ENCODE results near the gene ETV1. TPM values are rescaled to one million over a fixed set of nuclear protein-coding genes. Genes with fewer than 3 reads are reported as not detected.
A peak's percentile ranks its signal among the peaks of the same experiment; 100 is the strongest.

The ETV1 gene
- total RNA-seq, 1 donor from 2014 or later: 0.26 TPM

- TF ChIP-seq CTCF (IDR thresholded peaks at IDR 0.05; ENCODE audit: insufficient read depth, low read length, severe bottlenecking): no peak
- Histone ChIP-seq H3K27me3 (ENCODE audit: control insufficient read depth, insufficient read depth, low read length) (no peaks in the 10 kb centered on the region), H3K36me3 (ENCODE audit: control insufficient read depth, insufficient read depth, low read length) (no peaks in the 10 kb centered on the region), H3K4me3 (ENCODE audit: low read depth, low read length) (no peak overlapping the region)
- DNase-seq (ENCODE audit: low read depth) (peak; percentile 35), FAIRE-seq (no peak)
Measured at GRCh38 chr7:13852281-13852968, 137.0 kb downstream of the ETV1 start.

- no peak for FAIRE-seq
- no peak for DNase-seq (ENCODE audit: low read depth)
- H3K4me3 ChIP-seq (ENCODE audit: low read depth, low read length): no peak overlapping the region
- H3K27me3 ChIP-seq (ENCODE audit: control insufficient read depth, insufficient read depth, low read length): no peaks in the 10 kb centered on the region
- no peaks in the 10 kb centered on the region for H3K36me3 ChIP-seq (ENCODE audit: control insufficient read depth, insufficient read depth, low read length)
- no peak for TF ChIP-seq CTCF (IDR thresholded peaks at IDR 0.05; ENCODE audit: insufficient read depth, low read length, severe bottlenecking)
Measured at GRCh38 chr7:13851736-13852135, 137.7 kb downstream of the ETV1 start.

GRCh38 chr7:13850185-13850752 lies 139.2 kb downstream of the ETV1 start:
- DNase-seq (ENCODE audit: low read depth): peak; percentile 98
- Histone ChIP-seq H3K36me3 (ENCODE audit: control insufficient read depth, insufficient read depth, low read length) (no peaks in the 10 kb centered on the region), H3K27me3 (ENCODE audit: control insufficient read depth, insufficient read depth, low read length) (no peaks in the 10 kb centered on the region), H3K4me3 (ENCODE audit: low read depth, low read length) (no peak overlapping the region)
- TF ChIP-seq CTCF (IDR thresholded peaks at IDR 0.05; ENCODE audit: insufficient read depth, low read length, severe bottlenecking): no peak
- peak; percentile 93 for FAIRE-seq

GRCh38 chr7:13849163-13849892 lies 140.1 kb downstream of the ETV1 start:
- FAIRE-seq: no peak
- Histone ChIP-seq H3K4me3 (ENCODE audit: low read depth, low read length) (no peak overlapping the region), H3K36me3 (ENCODE audit: control insufficient read depth, insufficient read depth, low read length) (no peaks in the 10 kb centered on the region), H3K27me3 (ENCODE audit: control insufficient read depth, insufficient read depth, low read length) (no peaks in the 10 kb centered on the region)
- TF ChIP-seq CTCF (IDR thresholded peaks at IDR 0.05; ENCODE audit: insufficient read depth, low read length, severe bottlenecking): no peak
- no peak for DNase-seq (ENCODE audit: low read depth)

GRCh38 chr7:13848681-13849131 lies 140.8 kb downstream of the ETV1 start:
- Histone ChIP-seq H3K27me3 (ENCODE audit: control insufficient read depth, insufficient read depth, low read length) (no peaks in the 10 kb centered on the region), H3K36me3 (ENCODE audit: control insufficient read depth, insufficient read depth, low read length) (no peaks in the 10 kb centered on the region), H3K4me3 (ENCODE audit: low read depth, low read length) (no peak overlapping the region)
- no peak for TF ChIP-seq CTCF (IDR thresholded peaks at IDR 0.05; ENCODE audit: insufficient read depth, low read length, severe bottlenecking)
- DNase-seq (ENCODE audit: low read depth) (no peak), FAIRE-seq (no peak)
